Ishikawa (cell line): Measurements from ENCODE around the gene STIMATE.

ENCODE experiments used
- CEBPB ChIP-seq: IDR thresholded peaks from 2 replicates; pipeline ENCODE4 v1.6.1; 2012
- CREB1 ChIP-seq: IDR thresholded peaks from 2 replicates; pipeline ENCODE4 v1.6.1; 2012; ENCODE audit warnings: low read depth
- EGR1 ChIP-seq: IDR thresholded peaks from 2 replicates; pipeline ENCODE4 v1.6.1; 2012
- EP300 ChIP-seq: IDR thresholded peaks from 2 replicates; pipeline ENCODE4 v1.6.1; 2012; ENCODE audit warnings: borderline replicate concordance
- FOXM1 ChIP-seq: IDR thresholded peaks from 2 replicates; pipeline ENCODE4 v1.6.1; 2012; ENCODE audit warnings: low read depth, borderline replicate concordance
- NFIC ChIP-seq: IDR thresholded peaks from 2 replicates; pipeline ENCODE4 v1.6.1; 2012
- RAD21 ChIP-seq: IDR thresholded peaks from 2 replicates; pipeline ENCODE4 v1.6.1; 2012; ENCODE audit warnings: low read depth
- TAF1 ChIP-seq: IDR thresholded peaks from 2 replicates; pipeline ENCODE4 v1.6.1; 2012; ENCODE audit warnings: low read depth, mild to moderate bottlenecking
- TCF12 ChIP-seq: IDR thresholded peaks from 2 replicates; pipeline ENCODE4 v1.6.1; 2012; ENCODE audit warnings: low read depth
- TEAD4 ChIP-seq: IDR thresholded peaks from 2 replicates; pipeline ENCODE4 v1.6.1; 2012
- YY1 ChIP-seq: IDR thresholded peaks from 2 replicates; pipeline ENCODE4 v1.6.1; 2012; ENCODE audit warnings: low read depth
- ZBTB7A ChIP-seq: IDR thresholded peaks from 2 replicates; pipeline ENCODE4 v1.6.1; 2012; ENCODE audit warnings: low read depth
- TF ChIP-seq, protein P1 (sequence below): IDR thresholded peaks from 2 replicates; pipeline ENCODE4 v1.6.1; 2012; ENCODE audit warnings: low read depth, mild to moderate bottlenecking
- TF ChIP-seq, protein P2 (sequence below): IDR thresholded peaks from 2 replicates; pipeline ENCODE4 v1.6.1; 2012
- TF ChIP-seq, protein P3 (sequence below): IDR thresholded peaks from 2 replicates; pipeline ENCODE4 v1.6.1; 2012

STIMATE gene

DNA sequence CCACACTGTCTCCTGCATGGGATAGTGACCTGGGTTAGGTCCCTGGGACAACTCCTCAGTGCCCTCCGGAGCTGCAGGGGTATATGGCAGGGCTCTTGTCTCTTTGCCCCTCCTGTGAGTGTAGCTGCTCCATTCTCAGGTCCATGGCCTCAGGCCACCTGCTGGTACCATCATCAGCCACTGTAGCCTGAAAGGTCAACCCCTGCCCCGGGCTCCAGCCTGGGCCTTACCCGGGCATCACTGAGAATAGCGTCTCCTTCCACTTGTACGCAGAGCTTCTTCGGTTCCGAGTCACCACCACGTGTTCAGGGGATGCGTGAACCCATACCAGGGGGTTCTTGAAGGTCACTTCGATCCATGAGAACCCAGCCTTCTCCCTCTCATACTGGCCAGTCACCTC lies 80.7 kb downstream of the STIMATE start:
- TF ChIP-seq, protein P1, sequence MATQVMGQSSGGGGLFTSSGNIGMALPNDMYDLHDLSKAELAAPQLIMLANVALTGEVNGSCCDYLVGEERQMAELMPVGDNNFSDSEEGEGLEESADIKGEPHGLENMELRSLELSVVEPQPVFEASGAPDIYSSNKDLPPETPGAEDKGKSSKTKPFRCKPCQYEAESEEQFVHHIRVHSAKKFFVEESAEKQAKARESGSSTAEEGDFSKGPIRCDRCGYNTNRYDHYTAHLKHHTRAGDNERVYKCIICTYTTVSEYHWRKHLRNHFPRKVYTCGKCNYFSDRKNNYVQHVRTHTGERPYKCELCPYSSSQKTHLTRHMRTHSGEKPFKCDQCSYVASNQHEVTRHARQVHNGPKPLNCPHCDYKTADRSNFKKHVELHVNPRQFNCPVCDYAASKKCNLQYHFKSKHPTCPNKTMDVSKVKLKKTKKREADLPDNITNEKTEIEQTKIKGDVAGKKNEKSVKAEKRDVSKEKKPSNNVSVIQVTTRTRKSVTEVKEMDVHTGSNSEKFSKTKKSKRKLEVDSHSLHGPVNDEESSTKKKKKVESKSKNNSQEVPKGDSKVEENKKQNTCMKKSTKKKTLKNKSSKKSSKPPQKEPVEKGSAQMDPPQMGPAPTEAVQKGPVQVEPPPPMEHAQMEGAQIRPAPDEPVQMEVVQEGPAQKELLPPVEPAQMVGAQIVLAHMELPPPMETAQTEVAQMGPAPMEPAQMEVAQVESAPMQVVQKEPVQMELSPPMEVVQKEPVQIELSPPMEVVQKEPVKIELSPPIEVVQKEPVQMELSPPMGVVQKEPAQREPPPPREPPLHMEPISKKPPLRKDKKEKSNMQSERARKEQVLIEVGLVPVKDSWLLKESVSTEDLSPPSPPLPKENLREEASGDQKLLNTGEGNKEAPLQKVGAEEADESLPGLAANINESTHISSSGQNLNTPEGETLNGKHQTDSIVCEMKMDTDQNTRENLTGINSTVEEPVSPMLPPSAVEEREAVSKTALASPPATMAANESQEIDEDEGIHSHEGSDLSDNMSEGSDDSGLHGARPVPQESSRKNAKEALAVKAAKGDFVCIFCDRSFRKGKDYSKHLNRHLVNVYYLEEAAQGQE = no peak
- TF ChIP-seq EGR1 (no peak), NFIC (no peak), EP300 (no peak), TCF12 (no peak), TEAD4 (no peak), RAD21 (no peak), ZBTB7A (no peak), CEBPB (no peak), CREB1 (no peak), TAF1 (no peak), YY1 (no peak), FOXM1 (no peak)
- TF ChIP-seq, protein P2, sequence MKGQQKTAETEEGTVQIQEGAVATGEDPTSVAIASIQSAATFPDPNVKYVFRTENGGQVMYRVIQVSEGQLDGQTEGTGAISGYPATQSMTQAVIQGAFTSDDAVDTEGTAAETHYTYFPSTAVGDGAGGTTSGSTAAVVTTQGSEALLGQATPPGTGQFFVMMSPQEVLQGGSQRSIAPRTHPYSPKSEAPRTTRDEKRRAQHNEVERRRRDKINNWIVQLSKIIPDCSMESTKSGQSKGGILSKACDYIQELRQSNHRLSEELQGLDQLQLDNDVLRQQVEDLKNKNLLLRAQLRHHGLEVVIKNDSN = no peak
- TF ChIP-seq, protein P3, sequence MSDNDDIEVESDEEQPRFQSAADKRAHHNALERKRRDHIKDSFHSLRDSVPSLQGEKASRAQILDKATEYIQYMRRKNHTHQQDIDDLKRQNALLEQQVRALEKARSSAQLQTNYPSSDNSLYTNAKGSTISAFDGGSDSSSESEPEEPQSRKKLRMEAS = no peak

DNA sequence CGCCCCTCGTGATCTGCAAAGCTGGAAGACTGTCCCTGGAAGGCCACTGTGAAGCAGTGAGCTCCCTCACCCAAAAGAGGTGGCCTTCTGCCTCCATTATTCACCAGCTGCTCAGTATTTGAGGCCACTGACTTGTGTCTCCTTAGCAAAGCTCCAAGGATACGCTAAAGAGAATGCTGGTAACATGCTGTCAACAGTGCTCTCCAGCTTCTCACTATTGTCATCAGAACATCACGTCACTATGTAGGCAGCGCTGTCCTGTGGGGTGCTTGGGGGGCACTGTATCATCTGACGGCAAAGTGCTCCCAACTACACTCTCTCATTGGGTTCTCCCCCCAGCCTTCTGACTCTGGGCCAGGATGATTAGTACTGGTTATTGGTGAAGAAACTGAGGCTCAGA lies 81.1 kb downstream of the STIMATE start:
- TF ChIP-seq CREB1 (no peak), RAD21 (no peak), TEAD4 (no peak), CEBPB (no peak)

DNA sequence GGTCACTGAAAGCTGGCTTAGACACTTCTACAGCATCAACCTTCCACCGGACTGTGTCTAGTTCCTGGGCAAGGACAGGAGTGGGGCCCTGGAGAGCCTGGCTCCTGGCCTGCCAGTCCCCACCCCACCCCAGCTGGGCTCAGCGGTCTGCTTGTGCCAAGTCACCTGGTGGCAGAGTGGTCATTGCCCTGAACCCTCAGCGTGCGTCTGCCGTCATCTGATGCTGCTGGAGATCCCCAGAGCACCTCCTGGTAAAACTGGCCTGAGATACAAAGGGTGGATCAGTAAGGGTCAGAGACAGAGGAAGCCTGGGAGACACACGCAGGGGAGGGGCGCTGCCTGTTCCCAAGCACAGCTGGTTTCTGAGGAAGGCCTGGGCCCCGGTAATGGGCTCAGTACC lies 83.5 kb downstream of the STIMATE start:
- TF ChIP-seq YY1 = no peak
- no peak for TF ChIP-seq CREB1
- TF ChIP-seq RAD21 = no peak

DNA sequence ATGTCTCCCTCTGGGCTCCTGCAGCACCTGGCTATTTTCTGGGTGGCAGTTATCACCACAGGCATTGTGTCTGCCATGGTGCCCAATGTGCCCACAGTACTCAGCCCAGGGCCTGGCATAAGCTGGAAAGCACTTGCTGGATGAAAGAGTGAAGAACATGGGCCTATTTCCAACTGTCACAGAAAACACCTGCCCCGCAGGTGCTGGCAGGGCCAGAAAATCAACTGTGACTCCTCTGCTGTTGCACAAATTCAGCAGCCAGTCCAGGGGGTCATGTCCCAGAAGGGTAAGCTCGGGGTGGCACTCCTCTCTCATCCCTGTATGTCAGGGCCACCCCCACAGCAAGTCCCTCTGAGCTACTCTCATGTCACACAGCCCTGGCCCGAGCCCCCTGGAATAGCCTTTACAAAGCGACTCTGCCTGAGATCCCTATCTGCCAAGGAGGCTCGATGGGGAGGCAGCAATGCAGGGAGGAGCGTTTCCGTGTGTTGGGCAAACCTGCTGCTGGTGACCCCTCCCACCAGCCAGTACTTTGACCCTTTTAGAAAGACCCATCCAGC lies 85.8 kb downstream of the STIMATE start:
- TF ChIP-seq NFIC (no peak), FOXM1 (no peak)

DNA sequence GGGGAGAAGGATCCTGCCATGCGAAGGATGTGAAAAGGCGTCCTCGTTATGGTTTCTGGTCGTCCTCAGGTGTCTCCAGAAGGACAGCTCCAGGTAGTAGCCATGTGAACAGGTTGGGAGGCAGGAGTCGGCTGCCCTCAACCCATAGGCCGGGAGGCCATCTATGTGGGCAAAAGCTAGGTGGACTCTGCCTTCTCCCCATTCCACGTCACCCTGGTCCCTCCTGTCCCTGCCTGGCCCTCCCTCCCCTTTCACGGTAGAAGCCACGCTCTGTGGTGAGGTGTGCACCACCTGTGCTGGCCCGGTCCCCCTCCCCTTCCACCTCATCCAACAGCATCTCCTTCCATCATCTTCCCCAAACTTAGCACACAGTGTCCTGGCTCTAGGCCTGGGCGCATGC lies 86.4 kb downstream of the STIMATE start:
- TF ChIP-seq TCF12 (no peak), CEBPB (no peak), CREB1 (no peak), RAD21 (no peak), FOXM1 (no peak), EP300 (no peak), ZBTB7A (no peak), NFIC (no peak)
- TF ChIP-seq, protein P2 = no peak
- TF ChIP-seq, protein P1 = no peak

DNA sequence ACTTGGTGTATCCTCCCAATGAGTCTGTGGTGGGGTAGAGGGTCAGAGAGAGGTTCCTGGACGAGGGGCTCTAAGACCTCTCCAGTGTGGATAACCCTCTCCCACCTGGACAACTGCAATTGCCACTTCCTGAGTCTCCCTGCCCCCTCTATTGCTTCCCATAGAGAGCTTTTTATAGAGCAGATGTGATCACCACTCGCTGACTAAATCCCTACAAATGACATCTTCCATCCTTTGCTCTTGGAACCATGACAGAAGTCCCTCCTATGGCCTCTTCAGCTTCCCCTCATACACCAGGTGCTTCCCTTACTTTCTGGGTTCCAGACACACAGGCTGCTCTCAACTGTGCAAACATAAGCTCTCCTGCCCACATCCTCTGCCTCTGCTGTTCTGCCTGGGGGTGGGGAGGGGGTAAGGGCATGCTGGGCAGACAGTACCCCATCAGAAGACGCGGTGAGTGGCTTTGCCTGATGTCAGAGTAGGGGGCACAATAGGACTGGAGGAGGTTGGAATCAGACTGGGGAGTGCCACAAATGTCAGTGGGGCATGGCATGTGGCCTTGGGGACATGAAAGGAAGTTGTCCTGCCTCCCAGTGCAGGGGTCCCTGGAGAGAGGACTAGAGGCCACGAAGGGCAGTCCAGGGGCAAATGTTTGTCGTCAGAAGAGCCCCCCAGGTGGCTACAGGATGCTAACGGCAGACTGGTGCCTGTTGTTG lies 87.5 kb downstream of the STIMATE start:
- TF ChIP-seq FOXM1 = no peak
- TF ChIP-seq NFIC = no peak
- TF ChIP-seq CREB1 = no peak
- no peak for TF ChIP-seq EP300
- no peak for TF ChIP-seq TEAD4
- TF ChIP-seq ZBTB7A = no peak
- no peak for TF ChIP-seq TCF12
- TF ChIP-seq YY1 = no peak
- no peak for TF ChIP-seq RAD21
- TF ChIP-seq, protein P2 = no peak
- no peak for TF ChIP-seq TAF1
- TF ChIP-seq, protein P3 = no peak
- TF ChIP-seq CEBPB = no peak
- no peak for TF ChIP-seq EGR1
- TF ChIP-seq, protein P1 = no peak
